ENCODE measurements around the gene CATSPER3.

DNA sequence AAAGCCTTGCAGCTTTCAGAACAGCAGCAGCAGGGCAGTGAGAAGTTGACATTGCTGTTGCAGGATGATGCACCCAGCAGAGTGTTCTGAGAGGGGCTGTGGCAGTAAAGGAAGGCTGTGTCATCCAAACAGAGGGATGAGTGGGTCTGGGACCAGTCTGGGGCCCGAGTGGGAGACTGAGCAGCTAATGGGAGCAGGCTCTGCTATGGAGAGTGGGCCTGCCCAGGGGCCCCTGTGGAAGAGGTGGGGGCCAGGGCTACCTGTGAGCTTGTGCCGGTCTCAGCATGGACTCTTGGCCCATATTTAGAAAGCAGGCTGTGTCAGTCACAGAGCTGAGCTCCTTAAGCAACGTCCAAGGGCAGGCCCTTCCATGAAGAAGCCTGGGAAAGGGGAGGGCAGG is 92.3 kb downstream of the CATSPER3 start:
- TF ChIP-seq, protein P1, sequence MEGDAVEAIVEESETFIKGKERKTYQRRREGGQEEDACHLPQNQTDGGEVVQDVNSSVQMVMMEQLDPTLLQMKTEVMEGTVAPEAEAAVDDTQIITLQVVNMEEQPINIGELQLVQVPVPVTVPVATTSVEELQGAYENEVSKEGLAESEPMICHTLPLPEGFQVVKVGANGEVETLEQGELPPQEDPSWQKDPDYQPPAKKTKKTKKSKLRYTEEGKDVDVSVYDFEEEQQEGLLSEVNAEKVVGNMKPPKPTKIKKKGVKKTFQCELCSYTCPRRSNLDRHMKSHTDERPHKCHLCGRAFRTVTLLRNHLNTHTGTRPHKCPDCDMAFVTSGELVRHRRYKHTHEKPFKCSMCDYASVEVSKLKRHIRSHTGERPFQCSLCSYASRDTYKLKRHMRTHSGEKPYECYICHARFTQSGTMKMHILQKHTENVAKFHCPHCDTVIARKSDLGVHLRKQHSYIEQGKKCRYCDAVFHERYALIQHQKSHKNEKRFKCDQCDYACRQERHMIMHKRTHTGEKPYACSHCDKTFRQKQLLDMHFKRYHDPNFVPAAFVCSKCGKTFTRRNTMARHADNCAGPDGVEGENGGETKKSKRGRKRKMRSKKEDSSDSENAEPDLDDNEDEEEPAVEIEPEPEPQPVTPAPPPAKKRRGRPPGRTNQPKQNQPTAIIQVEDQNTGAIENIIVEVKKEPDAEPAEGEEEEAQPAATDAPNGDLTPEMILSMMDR (conservative IDR thresholded peaks at IDR 0.05; ENCODE audit: low read depth, low read length), result no peak
- TF ChIP-seq EZH2phosphoT487 (IDR thresholded peaks at IDR 0.05; ENCODE audit: borderline replicate concordance, low read length) (no peak), EZH2 (IDR thresholded peaks at IDR 0.05; ENCODE audit: low read length, unreplicated experiment) (no peak)

Measured in PC-3 (cell line).